Memory B cell (primary cell): Measurements from ENCODE around the gene GFPT2.
A peak's percentile ranks its signal among the peaks of the same experiment; 100 is the strongest.

Source experiments
- ATAC-seq: fragments of 150-1000 bp; cut with Tn5 transposase; 2 replicates; pipeline ENCODE4 v1.10.0; 2021; ENCODE audit warnings: low read depth, mild to moderate bottlenecking, moderate library complexity
- DNase-seq, 2 donors: peaks; one replicate each; pipeline ENCODE4 v3.0.0; 2022; ENCODE audit warnings: low spot score in 2 of 2
- H3K27ac Mint-ChIP-seq: one replicate; pipeline ENCODE4 v1.8.0; 2022; ENCODE audit warnings: mild to moderate bottlenecking, moderate library complexity, mixed read lengths
- H3K27me3 Mint-ChIP-seq: one replicate; pipeline ENCODE4 v1.8.0; 2022; ENCODE audit warnings: mixed read lengths
- H3K36me3 Mint-ChIP-seq: one replicate; pipeline ENCODE4 v1.8.0; 2022; ENCODE audit warnings: mild to moderate bottlenecking, mixed read lengths
- H3K4me1 Mint-ChIP-seq: one replicate; pipeline ENCODE4 v1.8.0; 2022; ENCODE audit warnings: mixed read lengths
- H3K4me3 Mint-ChIP-seq: one replicate; pipeline ENCODE4 v1.8.0; 2022; ENCODE audit warnings: mild to moderate bottlenecking, moderate library complexity, mixed read lengths
- H3K9me3 Mint-ChIP-seq: one replicate; pipeline ENCODE4 v1.8.0; 2022; ENCODE audit warnings: mixed read lengths

GFPT2 gene

GRCh38 chr5:180353048-180353979 lies at the start of gene GFPT2:
GFPT2 (minus strand) TSS chr5:180353336; CDS start chr5:180353217, 119 bp downstream.
- H3K27me3 Mint-ChIP-seq = peaks cover 33% of the 10 kb centered on the region

GRCh38 chr5:180402716-180403115 lies 49.6 kb upstream of the GFPT2 start:
- Mint-ChIP-seq H3K27me3 (peaks cover 12% of the 10 kb centered on the region), H3K27ac (no peak overlapping the region), H3K4me1 (no peaks in the 10 kb centered on the region), H3K4me3 (no peak overlapping the region), H3K9me3 (no peaks in the 10 kb centered on the region), H3K36me3 (no peaks in the 10 kb centered on the region)
- ATAC-seq (no peak), DNase-seq (no peak)

More at GRCh38 chr5:180353048-180353979, at the start of gene GFPT2:
- no peaks in the 10 kb centered on the region for H3K36me3 Mint-ChIP-seq
- H3K27ac Mint-ChIP-seq = no peak within 1 kb of the TSS
- H3K9me3 Mint-ChIP-seq = no peaks in the 10 kb centered on the region
- peak within 1 kb of the TSS; percentile 72 for H3K4me3 Mint-ChIP-seq
- DNase-seq (peak; percentile 54 to 70), ATAC-seq (peak; percentile 90)
- H3K4me1 Mint-ChIP-seq = peaks cover 5% of the 10 kb centered on the region

GRCh38 chr5:180401229-180401907 lies 48.2 kb upstream of the GFPT2 start:
- H3K9me3 Mint-ChIP-seq = no peaks in the 10 kb centered on the region
- DNase-seq (no peak), ATAC-seq (no peak)
- no peaks in the 10 kb centered on the region for H3K36me3 Mint-ChIP-seq
- no peak overlapping the region for H3K4me3 Mint-ChIP-seq
- H3K4me1 Mint-ChIP-seq = no peaks in the 10 kb centered on the region
- no peak overlapping the region for H3K27ac Mint-ChIP-seq
- H3K27me3 Mint-ChIP-seq = peaks cover 12% of the 10 kb centered on the region

- H3K4me3 Mint-ChIP-seq = no peak overlapping the region
- no peaks in the 10 kb centered on the region for H3K4me1 Mint-ChIP-seq
- peaks cover 8% of the 10 kb centered on the region for H3K27me3 Mint-ChIP-seq
- no peaks in the 10 kb centered on the region for H3K9me3 Mint-ChIP-seq
- no peak overlapping the region for H3K27ac Mint-ChIP-seq
- DNase-seq (no peak), ATAC-seq (no peak)
- no peaks in the 10 kb centered on the region for H3K36me3 Mint-ChIP-seq
These were observed 47.3 kb upstream of the GFPT2 start for GRCh38 chr5:180400416-180400815.

GRCh38 chr5:180399401-180400215 lies 46.5 kb upstream of the GFPT2 start:
- Mint-ChIP-seq H3K27me3 (peaks cover 8% of the 10 kb centered on the region), H3K4me1 (no peaks in the 10 kb centered on the region), H3K36me3 (no peaks in the 10 kb centered on the region), H3K9me3 (no peaks in the 10 kb centered on the region), H3K4me3 (no peak overlapping the region), H3K27ac (no peak overlapping the region)
- ATAC-seq (no peak), DNase-seq (no peak)

GRCh38 chr5:180396926-180397325 lies 43.8 kb upstream of the GFPT2 start:
- no peak overlapping the region for H3K27ac Mint-ChIP-seq
- H3K4me3 Mint-ChIP-seq = no peak overlapping the region
- H3K27me3 Mint-ChIP-seq = peaks cover 10% of the 10 kb centered on the region
- DNase-seq (no peak), ATAC-seq (no peak)
- H3K4me1 Mint-ChIP-seq = no peaks in the 10 kb centered on the region
- no peaks in the 10 kb centered on the region for H3K9me3 Mint-ChIP-seq
- H3K36me3 Mint-ChIP-seq = no peaks in the 10 kb centered on the region

- Mint-ChIP-seq H3K4me1 (no peaks in the 10 kb centered on the region), H3K4me3 (no peak overlapping the region), H3K27ac (no peak overlapping the region), H3K9me3 (no peaks in the 10 kb centered on the region), H3K36me3 (no peaks in the 10 kb centered on the region), H3K27me3 (peaks cover 9% of the 10 kb centered on the region)
- DNase-seq = no peak
- no peak for ATAC-seq
These were observed 42.6 kb upstream of the GFPT2 start for GRCh38 chr5:180395540-180396274.

GRCh38 chr5:180394031-180394636 lies 41.0 kb upstream of the GFPT2 start:
- H3K27ac Mint-ChIP-seq = no peak overlapping the region
- no peaks in the 10 kb centered on the region for H3K36me3 Mint-ChIP-seq
- ATAC-seq = no peak
- peaks cover 9% of the 10 kb centered on the region for H3K27me3 Mint-ChIP-seq
- no peaks in the 10 kb centered on the region for H3K4me1 Mint-ChIP-seq
- no peak for DNase-seq
- no peaks in the 10 kb centered on the region for H3K9me3 Mint-ChIP-seq
- H3K4me3 Mint-ChIP-seq = no peak overlapping the region

GRCh38 chr5:180391276-180391675 lies 38.1 kb upstream of the GFPT2 start:
- H3K9me3 Mint-ChIP-seq = no peaks in the 10 kb centered on the region
- no peaks in the 10 kb centered on the region for H3K4me1 Mint-ChIP-seq
- no peak for DNase-seq
- no peak overlapping the region for H3K27ac Mint-ChIP-seq
- ATAC-seq = no peak
- H3K36me3 Mint-ChIP-seq = no peaks in the 10 kb centered on the region
- no peak overlapping the region for H3K4me3 Mint-ChIP-seq
- H3K27me3 Mint-ChIP-seq = peaks cover 7% of the 10 kb centered on the region

- DNase-seq (no peak), ATAC-seq (no peak)
- Mint-ChIP-seq H3K36me3 (no peaks in the 10 kb centered on the region), H3K27ac (no peak overlapping the region), H3K9me3 (no peaks in the 10 kb centered on the region), H3K27me3 (peaks cover 7% of the 10 kb centered on the region), H3K4me3 (no peak overlapping the region), H3K4me1 (no peaks in the 10 kb centered on the region)
These were observed 37.5 kb upstream of the GFPT2 start for GRCh38 chr5:180390441-180391190.

GRCh38 chr5:180389252-180390101 lies 36.3 kb upstream of the GFPT2 start:
- ATAC-seq (no peak), DNase-seq (no peak)
- H3K9me3 Mint-ChIP-seq = no peaks in the 10 kb centered on the region
- H3K4me3 Mint-ChIP-seq = no peak overlapping the region
- no peak overlapping the region for H3K27ac Mint-ChIP-seq
- H3K27me3 Mint-ChIP-seq = peaks cover 15% of the 10 kb centered on the region
- H3K4me1 Mint-ChIP-seq = no peaks in the 10 kb centered on the region
- no peaks in the 10 kb centered on the region for H3K36me3 Mint-ChIP-seq

GRCh38 chr5:180387798-180388197 lies 34.7 kb upstream of the GFPT2 start:
- Mint-ChIP-seq H3K27ac (no peak overlapping the region), H3K4me1 (no peaks in the 10 kb centered on the region), H3K9me3 (no peaks in the 10 kb centered on the region), H3K27me3 (peaks cover 10% of the 10 kb centered on the region), H3K36me3 (no peaks in the 10 kb centered on the region), H3K4me3 (no peak overlapping the region)
- DNase-seq (no peak), ATAC-seq (no peak)
